Adrenal gland (tissue), 5 donors: ENCODE measurements around the gene ASCC1.

Source experiments
- POLR2A ChIP-seq, 2 donors: fragments of 450-650 bp; IDR thresholded peaks; one replicate each; pipeline ENCODE4 v1.6.1; 2017; ENCODE audit warnings: antibody characterized with exemption in 2 of 2, mild to moderate bottlenecking in 2 of 2, moderate library complexity in 1 of 2
- TF ChIP-seq, protein P1 (sequence below), 6 experiments: fragments of 450-650 bp in 4 of 6; fragments of 200-600 bp in 2 of 6; sonication (generic) in 1 of 6; IDR thresholded peaks; 1 replicate in 5 of 6; 2 replicates in 1 of 6; pipeline versions ENCODE4 v1.5.1 to v1.8.0; 2016 to 2021; ENCODE audit warnings: antibody characterized with exemption in 6 of 6, mild to moderate bottlenecking in 2 of 6, moderate library complexity in 1 of 6
- donor health status: DM: no; HTN: no; CAD: no.

GRCh38 chr10:72087969-72088888 is 127.8 kb downstream of the ASCC1 start, which contains the start of gene SPOCK2:
- TF ChIP-seq, protein P1, sequence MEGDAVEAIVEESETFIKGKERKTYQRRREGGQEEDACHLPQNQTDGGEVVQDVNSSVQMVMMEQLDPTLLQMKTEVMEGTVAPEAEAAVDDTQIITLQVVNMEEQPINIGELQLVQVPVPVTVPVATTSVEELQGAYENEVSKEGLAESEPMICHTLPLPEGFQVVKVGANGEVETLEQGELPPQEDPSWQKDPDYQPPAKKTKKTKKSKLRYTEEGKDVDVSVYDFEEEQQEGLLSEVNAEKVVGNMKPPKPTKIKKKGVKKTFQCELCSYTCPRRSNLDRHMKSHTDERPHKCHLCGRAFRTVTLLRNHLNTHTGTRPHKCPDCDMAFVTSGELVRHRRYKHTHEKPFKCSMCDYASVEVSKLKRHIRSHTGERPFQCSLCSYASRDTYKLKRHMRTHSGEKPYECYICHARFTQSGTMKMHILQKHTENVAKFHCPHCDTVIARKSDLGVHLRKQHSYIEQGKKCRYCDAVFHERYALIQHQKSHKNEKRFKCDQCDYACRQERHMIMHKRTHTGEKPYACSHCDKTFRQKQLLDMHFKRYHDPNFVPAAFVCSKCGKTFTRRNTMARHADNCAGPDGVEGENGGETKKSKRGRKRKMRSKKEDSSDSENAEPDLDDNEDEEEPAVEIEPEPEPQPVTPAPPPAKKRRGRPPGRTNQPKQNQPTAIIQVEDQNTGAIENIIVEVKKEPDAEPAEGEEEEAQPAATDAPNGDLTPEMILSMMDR (IDR thresholded peaks at IDR 0.05) = no peak
- peak in 1 of 2 donors; percentile 40 for TF ChIP-seq POLR2A (IDR thresholded peaks at IDR 0.05)
